ENCODE data around the gene PTPRD.

PTPRD gene

GRCh38 chr9:8265281-8265680 lies 2347.5 kb downstream of the PTPRD start:
- DNase-seq, result no peak
